ENCODE data around the gene SORT1.

The SORT1 gene

GRCh38 chr1:109426281-109427170 lies 28.8 kb upstream of the SORT1 start, which contains the start of gene PSMA5:
TSS of gene PSMA5 (minus strand) at chr1:109426448. CDS start at chr1:109426330, 118 bp downstream.
- no peaks in the 10 kb centered on the region for H3K9me3 ChIP-seq (ENCODE audit: control insufficient read depth in 5 of 5, low read length in 5 of 5)
- H3K27me3 ChIP-seq (ENCODE audit: control insufficient read depth in 5 of 5, insufficient read depth in 4 of 5, low read length in 5 of 5) = no peaks in the 10 kb centered on the region
- peak within 1 kb of the TSS; percentile 74 to 97 (median 84) for H3K4me3 ChIP-seq (ENCODE audit: low read depth in 1 of 5, low read length in 5 of 5)
- H3K27ac ChIP-seq (ENCODE audit: low read depth, low read length) = peak within 1 kb of the TSS; percentile 88
- H3K4me1 ChIP-seq (ENCODE audit: control insufficient read depth in 5 of 5, insufficient read depth in 5 of 5, low read length in 5 of 5) = peaks cover 3 to 28% (median 27%) of the 10 kb centered on the region in 5 donors
- H3K36me3 ChIP-seq (ENCODE audit: control insufficient read depth in 5 of 5, insufficient read depth in 5 of 5, low read length in 5 of 5) = peaks cover 0 to under 1% (median under 1%) of the 10 kb centered on the region in 5 donors
- H3K9ac ChIP-seq (ENCODE audit: low read length in 5 of 5) = peak within 1 kb of the TSS; percentile 78 to 95 (median 89)

DNA sequence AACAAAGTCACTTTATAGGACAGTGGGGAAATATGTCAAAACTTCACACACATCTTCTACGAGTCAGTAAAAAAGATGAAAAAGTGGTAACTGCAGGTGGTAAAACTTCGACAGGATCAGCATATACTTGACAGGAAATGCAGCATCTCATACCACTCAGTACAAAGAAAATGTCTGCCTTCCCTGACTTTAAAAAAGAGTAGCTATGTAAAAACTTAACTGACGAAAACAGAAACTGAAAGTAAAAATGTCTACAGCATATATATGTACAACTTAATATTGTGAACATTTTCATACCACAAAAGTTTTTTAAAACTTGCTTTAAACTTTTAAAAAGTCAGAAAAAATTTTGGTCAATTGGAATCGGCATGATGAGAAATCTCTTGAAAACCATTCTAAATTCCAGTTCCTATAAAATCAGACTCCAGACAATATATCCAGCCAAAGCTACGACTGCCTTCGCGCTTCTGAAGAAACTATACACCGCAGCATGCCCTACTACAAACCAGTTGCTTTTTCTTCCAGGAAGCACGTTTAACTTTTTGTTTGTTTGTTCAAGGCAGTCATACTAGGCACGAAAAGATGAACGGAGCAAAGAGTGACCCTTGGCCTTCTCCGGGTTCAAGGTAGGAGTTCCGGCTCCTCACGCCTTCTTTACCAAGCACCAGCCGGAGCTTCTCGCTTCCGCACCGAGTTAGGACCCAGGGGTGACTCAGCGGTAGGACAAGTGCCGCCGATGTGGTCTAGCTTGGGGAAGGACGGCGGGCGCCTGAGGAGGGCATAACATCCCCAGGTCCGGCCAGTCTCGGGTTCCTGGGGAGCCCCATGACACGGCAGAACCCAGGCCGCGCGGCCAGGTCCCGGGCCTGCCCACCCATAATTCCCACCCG lies 27.9 kb upstream of the SORT1 start:
- H3K36me3 ChIP-seq (ENCODE audit: control insufficient read depth in 5 of 5, insufficient read depth in 5 of 5, low read length in 5 of 5) = peaks cover 3 to 9% (median 6%) of the 10 kb centered on the region in 5 donors
- peak overlapping the region; percentile 88 for H3K27ac ChIP-seq (ENCODE audit: low read depth, low read length)
- H3K4me1 ChIP-seq (ENCODE audit: control insufficient read depth in 5 of 5, insufficient read depth in 5 of 5, low read length in 5 of 5) = peaks cover 3 to 28% (median 27%) of the 10 kb centered on the region in 5 donors
- no peaks in the 10 kb centered on the region for H3K9me3 ChIP-seq (ENCODE audit: control insufficient read depth in 5 of 5, low read length in 5 of 5)
- H3K9ac ChIP-seq (ENCODE audit: low read length in 5 of 5) = peak overlapping the region; percentile 78 to 95 (median 89)
- H3K27me3 ChIP-seq (ENCODE audit: control insufficient read depth in 5 of 5, insufficient read depth in 4 of 5, low read length in 5 of 5) = no peaks in the 10 kb centered on the region
- peak overlapping the region; percentile 74 to 97 (median 84) for H3K4me3 ChIP-seq (ENCODE audit: low read depth in 1 of 5, low read length in 5 of 5)

- peaks cover 3 to 28% (median 27%) of the 10 kb centered on the region in 5 donors for H3K4me1 ChIP-seq (ENCODE audit: control insufficient read depth in 5 of 5, insufficient read depth in 5 of 5, low read length in 5 of 5)
- no peak overlapping the region for H3K9ac ChIP-seq (ENCODE audit: low read length in 5 of 5)
- H3K9me3 ChIP-seq (ENCODE audit: control insufficient read depth in 5 of 5, low read length in 5 of 5) = no peaks in the 10 kb centered on the region
- no peak overlapping the region for H3K27ac ChIP-seq (ENCODE audit: low read depth, low read length)
- no peak overlapping the region for H3K4me3 ChIP-seq (ENCODE audit: low read depth in 1 of 5, low read length in 5 of 5)
- H3K36me3 ChIP-seq (ENCODE audit: control insufficient read depth in 5 of 5, insufficient read depth in 5 of 5, low read length in 5 of 5) = peaks cover 12 to 23% (median 18%) of the 10 kb centered on the region in 5 donors
- no peaks in the 10 kb centered on the region for H3K27me3 ChIP-seq (ENCODE audit: control insufficient read depth in 5 of 5, insufficient read depth in 4 of 5, low read length in 5 of 5)
These were observed 25.8 kb upstream of the SORT1 start for GRCh38 chr1:109423498-109423897.

DNA sequence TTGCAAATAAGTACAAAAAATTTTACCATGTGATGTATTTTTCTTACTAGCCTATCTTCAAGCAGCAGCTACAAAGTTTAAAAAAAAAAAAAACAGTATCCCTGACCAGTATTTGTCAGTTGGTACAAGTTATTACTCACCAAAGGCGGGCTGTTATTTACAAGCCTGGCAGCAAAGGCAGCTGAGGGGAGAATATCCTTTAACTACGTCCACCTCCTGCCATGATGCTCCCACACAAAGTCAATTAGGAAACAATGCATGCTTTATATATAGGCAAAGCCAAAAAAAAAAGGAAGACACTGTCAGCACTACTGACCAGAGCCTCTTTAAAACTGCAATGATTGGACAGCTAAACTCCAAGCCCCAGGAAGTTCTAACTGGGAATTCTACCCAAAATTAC lies 14.8 kb upstream of the SORT1 start:
- Histone ChIP-seq H3K27ac (ENCODE audit: low read depth, low read length) (no peak overlapping the region), H3K9me3 (ENCODE audit: control insufficient read depth in 5 of 5, low read length in 5 of 5) (no peaks in the 10 kb centered on the region), H3K36me3 (ENCODE audit: control insufficient read depth in 5 of 5, insufficient read depth in 5 of 5, low read length in 5 of 5) (peaks cover 69 to 87% (median 78%) of the 10 kb centered on the region in 5 donors), H3K9ac (ENCODE audit: low read length in 5 of 5) (no peak overlapping the region), H3K27me3 (ENCODE audit: control insufficient read depth in 5 of 5, insufficient read depth in 4 of 5, low read length in 5 of 5) (no peaks in the 10 kb centered on the region), H3K4me3 (ENCODE audit: low read depth in 1 of 5, low read length in 5 of 5) (no peak overlapping the region), H3K4me1 (ENCODE audit: control insufficient read depth in 5 of 5, insufficient read depth in 5 of 5, low read length in 5 of 5) (peaks cover 0 to 2% (median 0%) of the 10 kb centered on the region in 5 donors)

- H3K9me3 ChIP-seq (ENCODE audit: control insufficient read depth in 5 of 5, low read length in 5 of 5) = no peaks in the 10 kb centered on the region
- H3K4me1 ChIP-seq (ENCODE audit: control insufficient read depth in 5 of 5, insufficient read depth in 5 of 5, low read length in 5 of 5) = peaks cover 0 to 5% (median 0%) of the 10 kb centered on the region in 5 donors
- no peaks in the 10 kb centered on the region for H3K27me3 ChIP-seq (ENCODE audit: control insufficient read depth in 5 of 5, insufficient read depth in 4 of 5, low read length in 5 of 5)
- H3K36me3 ChIP-seq (ENCODE audit: control insufficient read depth in 5 of 5, insufficient read depth in 5 of 5, low read length in 5 of 5) = peaks cover 42 to 74% (median 49%) of the 10 kb centered on the region in 5 donors
- no peak overlapping the region for H3K4me3 ChIP-seq (ENCODE audit: low read depth in 1 of 5, low read length in 5 of 5)
- no peak overlapping the region for H3K27ac ChIP-seq (ENCODE audit: low read depth, low read length)
- no peak overlapping the region for H3K9ac ChIP-seq (ENCODE audit: low read length in 5 of 5)
These were observed 7.1 kb upstream of the SORT1 start for GRCh38 chr1:109404838-109405237.

- Histone ChIP-seq H3K27ac (ENCODE audit: low read depth, low read length) (no peak overlapping the region), H3K27me3 (ENCODE audit: control insufficient read depth in 5 of 5, insufficient read depth in 4 of 5, low read length in 5 of 5) (no peaks in the 10 kb centered on the region), H3K9ac (ENCODE audit: low read length in 5 of 5) (no peak overlapping the region), H3K4me1 (ENCODE audit: control insufficient read depth in 5 of 5, insufficient read depth in 5 of 5, low read length in 5 of 5) (peaks cover 0 to 15% (median 9%) of the 10 kb centered on the region in 5 donors), H3K36me3 (ENCODE audit: control insufficient read depth in 5 of 5, insufficient read depth in 5 of 5, low read length in 5 of 5) (peaks cover 23 to 47% (median 32%) of the 10 kb centered on the region in 5 donors), H3K4me3 (ENCODE audit: low read depth in 1 of 5, low read length in 5 of 5) (no peak overlapping the region), H3K9me3 (ENCODE audit: control insufficient read depth in 5 of 5, low read length in 5 of 5) (no peaks in the 10 kb centered on the region)
These were observed 4.3 kb upstream of the SORT1 start for GRCh38 chr1:109402025-109402424.

- no peak overlapping the region for H3K9ac ChIP-seq (ENCODE audit: low read length in 5 of 5)
- peaks cover 0 to 34% (median 28%) of the 10 kb centered on the region in 5 donors for H3K4me1 ChIP-seq (ENCODE audit: control insufficient read depth in 5 of 5, insufficient read depth in 5 of 5, low read length in 5 of 5)
- H3K36me3 ChIP-seq (ENCODE audit: control insufficient read depth in 5 of 5, insufficient read depth in 5 of 5, low read length in 5 of 5) = peaks cover 20 to 31% (median 23%) of the 10 kb centered on the region in 5 donors
- no peaks in the 10 kb centered on the region for H3K9me3 ChIP-seq (ENCODE audit: control insufficient read depth in 5 of 5, low read length in 5 of 5)
- H3K4me3 ChIP-seq (ENCODE audit: low read depth in 1 of 5, low read length in 5 of 5) = no peak overlapping the region
- no peak overlapping the region for H3K27ac ChIP-seq (ENCODE audit: low read depth, low read length)
- H3K27me3 ChIP-seq (ENCODE audit: control insufficient read depth in 5 of 5, insufficient read depth in 4 of 5, low read length in 5 of 5) = no peaks in the 10 kb centered on the region
These were observed 2.4 kb upstream of the SORT1 start for GRCh38 chr1:109400035-109400655.

- Histone ChIP-seq H3K27ac (ENCODE audit: low read depth, low read length) (no peak overlapping the region), H3K9me3 (ENCODE audit: control insufficient read depth in 5 of 5, low read length in 5 of 5) (no peaks in the 10 kb centered on the region), H3K27me3 (ENCODE audit: control insufficient read depth in 5 of 5, insufficient read depth in 4 of 5, low read length in 5 of 5) (no peaks in the 10 kb centered on the region), H3K36me3 (ENCODE audit: control insufficient read depth in 5 of 5, insufficient read depth in 5 of 5, low read length in 5 of 5) (peaks cover 17 to 25% (median 23%) of the 10 kb centered on the region in 5 donors), H3K4me3 (ENCODE audit: low read depth in 1 of 5, low read length in 5 of 5) (no peak overlapping the region), H3K9ac (ENCODE audit: low read length in 5 of 5) (no peak overlapping the region), H3K4me1 (ENCODE audit: control insufficient read depth in 5 of 5, insufficient read depth in 5 of 5, low read length in 5 of 5) (peaks cover 1 to 34% (median 31%) of the 10 kb centered on the region in 5 donors)
These were observed 1.7 kb upstream of the SORT1 start for GRCh38 chr1:109399326-109399957.
